Neural cell (in vitro differentiated cells): ENCODE data around the gene MYH6. TPM values are rescaled to one million over a fixed set of nuclear protein-coding genes. Genes with fewer than 3 reads are reported as not detected.

Source experiments
- H2AFZ ChIP-seq: fragments of 200-600, 300-800 bp; sonication (generic), shearing (Covaris generic); 2 replicates; pipeline ENCODE4 v1.6.0; 2014; ENCODE audit warnings: low read depth, mild to moderate bottlenecking, antibody characterized with exemption, low read length, moderate library complexity
- H3F3A ChIP-seq: fragments of 200-600 bp; shearing (Covaris generic); 2 replicates; pipeline ENCODE4 v1.6.1; 2016; ENCODE audit warnings: mild to moderate bottlenecking, moderate library complexity, mixed read lengths, antibody characterized with exemption, low read length; ENCODE audit not compliant: insufficient read depth, poor library complexity, severe bottlenecking
- H3K27ac ChIP-seq: fragments of 200-600, 300-800 bp; sonication (generic), shearing (Covaris generic); 2 replicates; pipeline ENCODE4 v1.5.1; 2014; ENCODE audit warnings: mild to moderate bottlenecking, low read length, moderate library complexity
- H3K27me3 ChIP-seq: fragments of 300-800, 200-600 bp; sonication (generic), shearing (Covaris generic); 2 replicates; pipeline ENCODE4 v1.6.0; 2014; ENCODE audit warnings: mild to moderate bottlenecking, low read depth, low read length, moderate library complexity; ENCODE audit not compliant: insufficient read depth
- H3K36me3 ChIP-seq: fragments of 300-800, 200-600 bp; sonication (generic), shearing (Covaris generic); 2 replicates; pipeline ENCODE4 v1.5.1; 2014; ENCODE audit warnings: mild to moderate bottlenecking, antibody characterized with exemption, low read length, moderate library complexity; ENCODE audit not compliant: insufficient read depth
- H3K4me2 ChIP-seq: fragments of 300-800, 200-600 bp; sonication (generic), shearing (Covaris generic); 2 replicates; pipeline ENCODE4 v1.6.0; 2014; ENCODE audit warnings: mild to moderate bottlenecking, low read length
- H3K4me3 ChIP-seq: fragments of 300-800, 200-600 bp; sonication (generic), shearing (Covaris generic); 2 replicates; pipeline ENCODE4 v1.5.1; 2014; ENCODE audit warnings: mild to moderate bottlenecking, low read length, moderate library complexity
- H3K79me2 ChIP-seq: fragments of 200-600 bp; shearing (Covaris generic); replicated peaks from 2 replicates; pipeline ENCODE4 v1.6.0; 2014; ENCODE audit warnings: mild to moderate bottlenecking, low read length, moderate library complexity; ENCODE audit not compliant: insufficient read depth
- H3K9ac ChIP-seq: fragments of 300-800, 200-600 bp; sonication (generic), shearing (Covaris generic); 2 replicates; pipeline ENCODE4 v1.6.1; 2016; ENCODE audit warnings: mild to moderate bottlenecking, low read length, mixed read lengths
- H3K9me2 ChIP-seq: fragments of 200-600 bp; shearing (Covaris generic); 2 replicates; pipeline ENCODE4 v1.6.1; 2016; ENCODE audit warnings: mild to moderate bottlenecking, low read length, mixed read lengths; ENCODE audit not compliant: insufficient read depth
- H3K9me3 ChIP-seq: fragments of 200-600, 300-800 bp; sonication (generic), shearing (Covaris generic); 2 replicates; pipeline ENCODE4 v1.6.1; 2016; ENCODE audit warnings: mild to moderate bottlenecking, mixed run types, low read length, moderate library complexity, mixed read lengths
- H4K20me1 ChIP-seq: fragments of 200-600 bp; shearing (Covaris generic); 2 replicates; pipeline ENCODE4 v1.6.1; 2016; ENCODE audit warnings: mild to moderate bottlenecking, mixed run types; ENCODE audit not compliant: insufficient read depth
- CTCF ChIP-seq: fragments of 450-650 bp; IDR thresholded peaks from 2 replicates; pipeline ENCODE4 v1.5.1; 2014; ENCODE audit warnings: antibody characterized with exemption, mild to moderate bottlenecking, moderate library complexity; ENCODE audit not compliant: poor library complexity, severe bottlenecking
- EP300 ChIP-seq: fragments of 450-650 bp; conservative IDR thresholded peaks from 2 replicates; pipeline ENCODE4 v1.6.1; 2014; ENCODE audit warnings: antibody characterized with exemption, mild to moderate bottlenecking, moderate library complexity; ENCODE audit not compliant: poor library complexity, severe bottlenecking
- EZH2 ChIP-seq: fragments of 200-600, 300-800 bp; shearing (Covaris generic), sonication (generic); IDR thresholded peaks from 2 replicates; pipeline ENCODE4 v1.6.1; 2014; ENCODE audit warnings: antibody characterized with exemption, low read length, borderline replicate concordance, mild to moderate bottlenecking; ENCODE audit not compliant: insufficient read depth, poor library complexity, severe bottlenecking
- MXI1 ChIP-seq: fragments of 450-650 bp; conservative IDR thresholded peaks from 2 replicates; pipeline ENCODE4 v1.6.1; 2014; ENCODE audit warnings: antibody characterized with exemption, mild to moderate bottlenecking; ENCODE audit not compliant: poor library complexity, severe bottlenecking
- POLR2AphosphoS5 ChIP-seq: IDR thresholded peaks from 2 replicates; pipeline ENCODE4 v1.6.1; 2012
- RAD21 ChIP-seq: fragments of 450-650 bp; conservative IDR thresholded peaks from 2 replicates; pipeline ENCODE4 v1.6.1; 2014; ENCODE audit warnings: antibody characterized with exemption, mild to moderate bottlenecking, moderate library complexity
- REST ChIP-seq: IDR thresholded peaks from 2 replicates; pipeline ENCODE4 v1.6.1; 2012; ENCODE audit warnings: borderline replicate concordance
- SMC3 ChIP-seq: fragments of 450-650 bp; conservative IDR thresholded peaks from 2 replicates; pipeline ENCODE4 v1.6.1; 2014; ENCODE audit warnings: antibody characterized with exemption, mild to moderate bottlenecking, moderate library complexity; ENCODE audit not compliant: poor library complexity
- TAF1 ChIP-seq: IDR thresholded peaks from 2 replicates; pipeline ENCODE4 v1.6.1; 2012; ENCODE audit warnings: low read depth
- polyA plus RNA-seq: library from polyadenylated mRNA; depleted of rRNA; stranded (reverse); fragments of >200 nt; gene quantifications from 2 replicates; pipeline ENCODE4 v1.2.3, GENCODE V29; 2014

The MYH6 gene
- polyA plus RNA-seq, 1 donor from 2014 or later: not detected

GRCh38 chr14:23389396-23389795 lies 18.7 kb downstream of the MYH6 start:
- Histone ChIP-seq H3K9me2 (no peaks in the 10 kb centered on the region), H3F3A (no peaks in the 10 kb centered on the region), H4K20me1 (no peaks in the 10 kb centered on the region), H2AFZ (no peak overlapping the region), H3K27ac (no peak overlapping the region), H3K4me2 (no peak overlapping the region), H3K36me3 (no peaks in the 10 kb centered on the region), H3K4me3 (no peak overlapping the region), H3K9me3 (no peaks in the 10 kb centered on the region), H3K79me2 (no peaks in the 10 kb centered on the region), H3K9ac (no peak overlapping the region), H3K27me3 (no peaks in the 10 kb centered on the region)
- TF ChIP-seq RAD21 (no peak), CTCF (no peak), REST (no peak), SMC3 (no peak), POLR2AphosphoS5 (no peak), MXI1 (no peak), EP300 (no peak), TAF1 (no peak), EZH2 (no peak)

- Histone ChIP-seq H3K9me3 (no peaks in the 10 kb centered on the region), H3F3A (no peaks in the 10 kb centered on the region), H3K79me2 (no peaks in the 10 kb centered on the region), H3K9ac (no peak overlapping the region), H3K27me3 (no peaks in the 10 kb centered on the region), H4K20me1 (no peaks in the 10 kb centered on the region), H3K4me3 (no peak overlapping the region), H3K4me2 (no peak overlapping the region), H3K36me3 (no peaks in the 10 kb centered on the region), H2AFZ (no peak overlapping the region), H3K27ac (no peak overlapping the region), H3K9me2 (no peaks in the 10 kb centered on the region)
- TF ChIP-seq SMC3: no peak
- no peak for TF ChIP-seq RAD21
- no peak for TF ChIP-seq EZH2
- TF ChIP-seq POLR2AphosphoS5: no peak
- no peak for TF ChIP-seq CTCF
- TF ChIP-seq REST: no peak
- TF ChIP-seq MXI1: no peak
- TF ChIP-seq TAF1: no peak
- no peak for TF ChIP-seq EP300
These were observed 19.1 kb downstream of the MYH6 start for GRCh38 chr14:23388996-23389395.
